Measurements from ENCODE around the gene MCTP2. TPM values are rescaled to one million over a fixed set of nuclear protein-coding genes. Genes with fewer than 3 reads are reported as not detected.

Gene MCTP2
- polyA plus RNA-seq, 3 donors from 2014 or later = 30.2 to 83.7 (median 59.1) TPM

DNA sequence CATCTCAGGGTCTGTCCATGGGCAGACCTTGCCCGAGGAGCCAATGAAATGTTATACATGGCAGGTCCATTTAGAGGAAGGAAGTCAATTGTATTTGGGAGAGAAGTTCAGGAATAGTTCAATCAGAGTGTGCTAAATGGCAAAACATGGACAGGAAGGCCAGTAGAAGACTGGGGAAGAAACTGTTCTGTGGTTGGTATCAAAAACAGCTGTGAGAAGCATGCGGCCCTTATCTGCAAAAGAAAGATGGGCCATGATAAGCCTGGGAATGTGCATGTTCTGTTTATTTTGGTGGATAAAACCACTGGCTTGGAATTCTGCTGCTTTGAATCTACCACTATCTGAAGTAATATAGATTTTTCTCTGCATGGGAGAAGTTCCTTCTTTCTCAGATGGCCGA lies 100.4 kb downstream of the MCTP2 start:
- Mint-ChIP-seq H3K4me3 (no peak overlapping the region), H3K27ac (peak overlapping the region in 4 of 6 donors; percentile 8 to 69 (median 54))

DNA sequence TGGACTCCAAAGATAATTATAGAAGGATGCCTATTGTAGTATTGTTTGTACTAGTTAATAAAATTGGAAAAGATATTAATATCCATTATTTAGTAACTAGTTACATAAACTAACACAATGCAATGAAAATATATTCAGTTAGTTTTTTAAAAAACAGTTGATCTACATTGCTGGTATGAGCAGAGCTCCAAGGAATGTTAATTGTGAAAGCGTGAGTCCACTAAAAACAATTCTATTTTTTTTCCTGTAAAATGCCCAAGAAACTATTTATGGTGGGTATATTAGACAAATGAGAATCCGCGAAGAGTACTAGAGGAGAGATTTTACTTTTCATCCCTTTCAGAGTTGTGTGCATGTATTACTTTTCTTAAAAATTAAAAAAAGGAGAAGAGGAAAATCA lies 104.3 kb downstream of the MCTP2 start:
- Mint-ChIP-seq H3K9me3 (no peaks in the 10 kb centered on the region), H3K36me3 (peaks cover 0 to 18% (median 15%) of the 10 kb centered on the region in 3 donors), H3K27me3 (ENCODE audit: low read depth in 3 of 3) (peaks cover 0 to 3% (median 0%) of the 10 kb centered on the region in 3 donors), H3K27ac (no peak overlapping the region), H3K4me1 (peaks cover 44 to 88% of the 10 kb centered on the region in 2 donors), H3K4me3 (no peak overlapping the region)
- no peak for DNase-seq

More for the DNA sequence above, 100.4 kb downstream of the MCTP2 start:
- Mint-ChIP-seq H3K27me3 (ENCODE audit: low read depth in 3 of 3) (peaks cover 0 to 4% (median 2%) of the 10 kb centered on the region in 3 donors), H3K36me3 (peaks cover 0 to 8% (median 5%) of the 10 kb centered on the region in 3 donors), H3K9me3 (no peaks in the 10 kb centered on the region), H3K4me1 (peaks cover 66 to 92% of the 10 kb centered on the region in 2 donors)
- DNase-seq = no peak

DNA sequence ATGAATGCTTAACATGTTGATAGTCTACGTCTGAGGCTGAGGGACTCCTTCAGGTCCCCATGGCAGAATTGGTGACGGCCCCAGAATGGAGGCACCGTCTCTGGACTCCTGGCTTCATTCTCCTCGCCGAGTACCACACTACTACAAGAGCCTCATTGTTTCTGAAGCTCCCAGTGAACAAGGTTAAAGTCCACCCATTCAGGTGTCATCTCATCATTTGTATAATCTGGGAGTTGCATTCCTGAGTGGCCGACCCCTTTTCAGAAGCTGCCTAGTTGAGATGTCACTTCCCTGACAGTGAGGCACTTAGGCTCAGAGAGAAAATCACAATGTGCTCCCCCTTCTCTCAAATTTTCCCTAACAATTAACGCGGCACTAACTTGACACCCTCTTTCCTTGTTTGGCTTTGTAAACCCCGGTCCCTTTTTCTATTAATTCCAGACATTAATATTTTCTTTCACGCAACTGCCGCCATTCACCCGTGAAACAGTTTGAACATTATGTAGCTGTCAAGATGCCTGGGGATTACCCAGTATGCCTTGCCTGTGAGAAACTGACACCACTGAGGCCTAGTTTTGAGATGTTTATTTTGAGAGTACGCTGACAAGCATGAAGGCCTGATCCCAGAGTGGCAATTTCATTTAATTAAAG lies 105.6 kb downstream of the MCTP2 start:
- DNase-seq = no peak
- Mint-ChIP-seq H3K4me1 (peaks cover 34 to 88% of the 10 kb centered on the region in 2 donors), H3K27ac (peak overlapping the region in 1 of 6 donors; percentile 38), H3K4me3 (no peak overlapping the region), H3K9me3 (no peaks in the 10 kb centered on the region), H3K27me3 (ENCODE audit: low read depth in 3 of 3) (peaks cover 0 to 3% (median 0%) of the 10 kb centered on the region in 3 donors), H3K36me3 (peaks cover 0 to 24% (median 20%) of the 10 kb centered on the region in 3 donors)

DNA sequence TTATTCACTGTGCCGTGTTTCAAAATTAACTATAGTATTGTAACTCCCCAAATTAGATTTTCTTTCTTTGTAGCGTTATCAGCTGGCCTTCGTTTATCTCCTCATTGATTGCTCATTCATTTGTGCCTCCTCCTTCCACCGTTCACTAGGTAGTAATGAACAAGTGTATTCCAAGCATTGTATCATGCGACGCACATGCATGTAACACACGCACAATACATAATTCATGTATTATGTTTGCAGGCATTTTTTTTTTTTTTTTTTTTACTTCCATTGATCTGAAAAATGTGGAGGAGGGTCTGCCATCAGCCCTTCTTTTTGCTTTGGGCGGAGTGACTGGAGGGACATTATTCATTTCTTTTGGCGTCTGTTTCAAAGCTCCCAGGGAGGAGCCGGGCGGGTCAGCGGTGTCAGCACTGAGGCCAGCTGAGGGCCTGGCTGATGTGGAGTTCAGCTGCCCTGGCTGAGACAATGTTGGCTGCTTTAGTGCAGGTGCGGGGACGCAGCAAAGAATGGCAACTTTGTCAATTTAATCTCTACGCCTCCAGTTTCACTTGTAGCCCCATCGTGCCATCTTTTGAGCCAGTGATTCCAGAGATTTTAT lies 107.0 kb downstream of the MCTP2 start:
- H3K36me3 Mint-ChIP-seq = peaks cover 4 to 24% (median 23%) of the 10 kb centered on the region in 3 donors
- H3K9me3 Mint-ChIP-seq = no peaks in the 10 kb centered on the region
- H3K4me1 Mint-ChIP-seq = peaks cover 36 to 92% of the 10 kb centered on the region in 2 donors
- peak overlapping the region in 2 of 6 donors; percentile 23 to 43 for H3K27ac Mint-ChIP-seq
- H3K27me3 Mint-ChIP-seq (ENCODE audit: low read depth in 3 of 3) = peaks cover 0 to 3% (median 0%) of the 10 kb centered on the region in 3 donors
- DNase-seq = no peak
- H3K4me3 Mint-ChIP-seq = no peak overlapping the region

DNA sequence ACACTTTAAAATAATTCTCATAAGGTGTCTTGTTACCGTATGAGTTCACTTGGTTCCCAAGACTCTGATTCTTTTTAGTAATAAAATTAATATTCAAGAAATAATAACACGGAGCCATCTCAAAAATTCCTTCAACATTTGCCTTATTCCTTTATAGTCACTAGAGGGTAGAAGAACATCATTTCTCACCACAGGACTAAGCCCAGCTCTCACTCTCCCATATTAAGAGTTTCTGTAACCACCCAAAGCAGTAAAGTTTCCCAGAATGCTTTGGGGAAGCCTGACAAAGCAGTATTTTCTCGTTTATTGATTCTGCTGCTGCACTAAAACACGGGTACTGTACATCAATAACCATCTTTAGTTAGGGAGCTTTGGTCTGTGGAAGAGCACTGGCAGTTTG lies 114.9 kb downstream of the MCTP2 start:
- Mint-ChIP-seq H3K4me3 (no peak overlapping the region), H3K27me3 (ENCODE audit: low read depth in 3 of 3) (peaks cover 0 to 4% (median 2%) of the 10 kb centered on the region in 3 donors), H3K27ac (peak overlapping the region in 4 of 6 donors; percentile 9 to 59 (median 52)), H3K36me3 (peaks cover 12 to 29% (median 16%) of the 10 kb centered on the region in 3 donors), H3K9me3 (no peaks in the 10 kb centered on the region), H3K4me1 (peaks cover 30 to 63% of the 10 kb centered on the region in 2 donors)
- DNase-seq = no peak

DNA sequence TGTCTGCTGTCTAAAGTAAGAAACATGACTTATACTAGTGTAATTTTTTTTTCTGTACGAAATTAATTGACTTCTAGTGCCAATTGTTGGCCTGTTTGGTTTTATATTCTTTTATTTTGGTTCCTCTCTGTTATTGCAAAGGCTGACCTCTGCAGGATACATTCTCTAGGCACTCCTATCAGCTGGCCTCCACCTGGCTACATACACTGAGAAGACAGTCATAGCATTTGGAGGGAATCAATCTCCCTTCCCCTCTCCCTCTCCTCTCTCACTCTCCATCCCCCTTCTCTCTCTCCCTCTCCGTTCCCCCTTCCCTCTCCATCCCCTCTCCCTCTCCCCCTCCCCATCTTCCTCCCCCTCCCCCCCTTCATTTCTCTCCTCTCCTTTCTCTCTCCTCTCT lies 116.7 kb downstream of the MCTP2 start:
- H3K4me1 Mint-ChIP-seq = peaks cover 29 to 65% of the 10 kb centered on the region in 2 donors
- no peak for DNase-seq
- H3K27ac Mint-ChIP-seq = peak overlapping the region in 5 of 6 donors; percentile 26 to 75 (median 62)
- peaks cover 12 to 38% (median 28%) of the 10 kb centered on the region in 3 donors for H3K36me3 Mint-ChIP-seq
- H3K4me3 Mint-ChIP-seq = no peak overlapping the region
- H3K27me3 Mint-ChIP-seq (ENCODE audit: low read depth in 3 of 3) = peaks cover 0 to 6% (median 6%) of the 10 kb centered on the region in 3 donors
- no peaks in the 10 kb centered on the region for H3K9me3 Mint-ChIP-seq

DNA sequence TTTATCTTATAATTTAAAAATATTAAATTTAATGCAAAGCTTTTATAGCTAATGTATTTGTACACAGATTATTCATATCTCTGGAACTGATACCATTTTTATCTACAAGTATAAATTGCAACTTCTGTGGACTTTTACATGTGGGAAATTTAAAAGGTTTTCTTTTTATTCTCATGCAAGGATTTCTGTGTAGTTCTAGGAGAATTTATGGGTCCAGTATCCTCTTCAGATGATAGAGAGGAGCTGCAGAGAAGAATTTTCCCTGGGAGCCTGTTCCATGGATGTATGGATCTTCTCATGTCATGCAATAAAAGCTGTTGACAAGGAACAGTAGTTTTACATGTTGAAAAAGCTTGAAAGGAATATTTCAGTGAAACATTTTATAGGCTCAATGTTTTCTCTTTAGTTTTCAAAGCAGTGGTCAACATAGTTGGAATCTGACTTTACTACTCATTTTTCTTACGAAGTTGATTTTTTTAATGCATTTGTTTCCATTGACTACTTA lies 119.7 kb downstream of the MCTP2 start:
- H3K27ac Mint-ChIP-seq = no peak overlapping the region
- H3K4me1 Mint-ChIP-seq = peaks cover 17 to 49% of the 10 kb centered on the region in 2 donors
- peaks cover 0 to 6% (median 4%) of the 10 kb centered on the region in 3 donors for H3K27me3 Mint-ChIP-seq (ENCODE audit: low read depth in 3 of 3)
- no peak for DNase-seq
- H3K9me3 Mint-ChIP-seq = no peaks in the 10 kb centered on the region
- H3K4me3 Mint-ChIP-seq = no peak overlapping the region
- peaks cover 12 to 33% (median 30%) of the 10 kb centered on the region in 3 donors for H3K36me3 Mint-ChIP-seq

DNA sequence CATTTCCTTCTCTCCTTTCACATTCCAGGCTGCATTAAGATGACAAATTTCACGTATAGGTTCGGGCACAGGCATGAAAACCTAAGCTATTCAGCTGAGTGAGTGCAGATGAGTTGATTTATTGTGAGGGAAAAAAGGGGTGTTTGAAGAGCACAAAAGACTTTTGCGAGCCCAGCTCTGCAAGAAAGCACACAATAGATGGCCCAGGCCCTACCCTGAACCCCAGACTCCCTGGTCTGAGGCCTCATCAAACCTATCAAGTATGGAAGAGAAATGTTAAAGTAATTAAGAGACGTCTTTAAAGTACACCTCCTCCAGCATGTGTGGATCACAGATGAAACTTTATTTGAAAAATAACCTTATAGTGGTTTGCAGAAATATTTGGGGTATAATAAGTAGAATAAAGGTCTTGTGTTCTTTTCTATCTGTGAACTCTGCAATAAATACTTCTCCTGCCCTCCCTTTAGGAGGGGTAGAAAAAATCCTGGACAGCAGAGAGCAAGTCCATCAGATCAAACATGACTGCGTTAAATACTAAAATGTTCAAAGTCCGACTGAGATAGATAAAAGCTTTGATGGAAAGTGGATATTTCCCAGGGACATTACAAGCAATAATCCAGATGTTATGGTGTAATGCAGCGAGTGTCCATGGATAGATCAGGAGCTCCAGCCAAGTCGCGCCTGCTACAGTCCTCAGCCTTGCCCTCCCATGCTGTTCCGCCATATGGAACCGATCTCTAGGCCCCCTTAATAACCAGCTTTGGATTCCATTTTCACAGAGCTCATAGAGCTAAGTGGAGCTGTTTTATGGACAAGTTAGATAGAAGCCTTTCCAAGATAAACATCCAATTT lies 121.5 kb downstream of the MCTP2 start:
- peaks cover 12 to 34% (median 33%) of the 10 kb centered on the region in 3 donors for H3K36me3 Mint-ChIP-seq
- no peak overlapping the region for H3K4me3 Mint-ChIP-seq
- H3K27ac Mint-ChIP-seq = peak overlapping the region in 5 of 6 donors; percentile 31 to 58 (median 44)
- H3K9me3 Mint-ChIP-seq = no peaks in the 10 kb centered on the region
- H3K4me1 Mint-ChIP-seq = peaks cover 13 to 51% of the 10 kb centered on the region in 2 donors
- no peak for DNase-seq
- peaks cover 0 to 4% (median 2%) of the 10 kb centered on the region in 3 donors for H3K27me3 Mint-ChIP-seq (ENCODE audit: low read depth in 3 of 3)

DNA sequence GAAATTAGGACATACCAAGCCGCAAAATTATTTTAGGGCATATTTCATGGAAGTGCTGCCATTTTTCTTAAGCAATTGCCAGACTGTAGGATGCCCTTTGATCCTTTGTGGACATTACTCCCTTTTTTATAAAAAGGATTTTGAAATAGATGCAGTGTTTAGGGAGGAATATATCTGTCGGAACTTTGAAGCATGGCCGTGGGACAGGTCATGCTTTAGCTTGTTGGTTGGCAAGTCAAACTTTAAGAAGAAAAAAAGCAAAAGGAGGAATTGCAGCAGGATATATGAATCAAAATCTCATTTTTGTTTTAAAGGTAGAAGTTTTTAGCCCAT lies 122.1 kb downstream of the MCTP2 start:
- Mint-ChIP-seq H3K27ac (no peak overlapping the region), H3K27me3 (ENCODE audit: low read depth in 3 of 3) (peaks cover 0 to 4% (median 2%) of the 10 kb centered on the region in 3 donors), H3K36me3 (peaks cover 12 to 35% (median 34%) of the 10 kb centered on the region in 3 donors), H3K9me3 (no peaks in the 10 kb centered on the region), H3K4me3 (no peak overlapping the region), H3K4me1 (peaks cover 13 to 51% of the 10 kb centered on the region in 2 donors)
- DNase-seq = no peak

DNA sequence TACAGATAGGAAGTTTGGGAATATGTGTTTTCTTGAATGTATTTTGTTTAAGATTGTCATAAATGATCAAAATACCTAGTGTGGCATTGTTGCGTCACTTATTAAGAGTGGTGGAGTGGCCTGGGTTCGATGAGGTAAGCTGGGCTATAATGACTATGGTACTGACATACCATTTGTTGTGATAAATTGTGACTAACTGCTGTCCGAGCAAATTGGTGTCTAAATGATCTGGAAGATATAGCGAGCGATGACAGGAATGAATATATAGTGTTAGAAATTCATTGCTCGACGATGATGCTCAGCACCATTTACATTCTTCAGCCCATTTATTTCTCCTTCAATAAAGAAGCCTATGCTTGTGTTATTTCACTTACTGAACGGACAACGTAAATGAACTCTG lies 123.3 kb downstream of the MCTP2 start:
- no peak for DNase-seq
- Mint-ChIP-seq H3K9me3 (no peaks in the 10 kb centered on the region), H3K27ac (peak overlapping the region in 2 of 6 donors; percentile 33 to 46), H3K4me3 (no peak overlapping the region), H3K36me3 (peaks cover 4 to 29% (median 28%) of the 10 kb centered on the region in 3 donors), H3K4me1 (peaks cover 10 to 48% of the 10 kb centered on the region in 2 donors), H3K27me3 (ENCODE audit: low read depth in 3 of 3) (peaks cover 0 to 4% (median 2%) of the 10 kb centered on the region in 3 donors)

DNA sequence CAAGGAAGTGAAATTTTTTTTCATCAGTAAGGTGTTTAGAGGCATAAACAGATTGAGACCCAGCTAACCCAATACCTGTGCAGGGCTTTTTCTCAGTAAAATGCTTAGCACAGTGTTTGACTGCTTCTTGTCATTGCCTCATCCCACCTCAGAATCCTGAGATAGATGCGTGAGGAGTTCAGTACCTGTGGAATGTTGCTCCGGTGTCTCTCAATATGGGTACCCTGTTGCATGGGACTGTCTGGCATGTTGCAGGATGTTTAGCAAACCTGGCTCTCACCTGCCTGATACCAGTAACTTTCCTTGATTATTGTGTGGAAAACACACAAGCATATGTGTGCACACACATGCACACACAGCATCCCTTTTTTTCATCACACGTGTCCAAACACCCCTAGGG lies 128.4 kb downstream of the MCTP2 start:
- peaks cover 31 to 80% of the 10 kb centered on the region in 2 donors for H3K4me1 Mint-ChIP-seq
- H3K27me3 Mint-ChIP-seq (ENCODE audit: low read depth in 3 of 3) = peaks cover 0 to 7% (median 0%) of the 10 kb centered on the region in 3 donors
- H3K9me3 Mint-ChIP-seq = no peaks in the 10 kb centered on the region
- H3K4me3 Mint-ChIP-seq = no peak overlapping the region
- DNase-seq = no peak
- H3K27ac Mint-ChIP-seq = peak overlapping the region in 5 of 6 donors; percentile 50 to 87 (median 64)
- H3K36me3 Mint-ChIP-seq = peaks cover 6 to 33% (median 24%) of the 10 kb centered on the region in 3 donors

DNA sequence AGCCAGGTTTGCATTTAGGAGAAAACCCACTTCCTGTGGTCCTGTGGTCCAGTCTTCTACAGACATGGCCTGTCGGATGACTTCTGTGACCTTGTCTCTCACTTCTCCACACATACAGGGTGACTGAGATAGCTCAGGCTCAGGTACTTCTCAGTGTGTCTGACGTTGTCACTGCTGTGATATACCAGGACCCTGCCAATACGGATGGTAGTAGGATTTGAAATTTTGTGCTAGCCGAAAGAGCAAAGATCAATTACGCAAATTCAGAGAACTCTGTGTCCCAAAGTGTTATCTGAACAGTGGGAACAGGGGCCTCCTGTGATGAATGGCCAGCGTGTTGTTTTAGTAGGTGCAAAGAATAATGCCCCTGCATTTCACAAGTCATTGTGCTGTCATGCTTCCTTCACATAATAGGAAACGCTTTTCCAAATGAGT lies 128.9 kb downstream of the MCTP2 start:
- H3K4me3 Mint-ChIP-seq = peak overlapping the region in 1 of 5 donors; percentile 50

DNA sequence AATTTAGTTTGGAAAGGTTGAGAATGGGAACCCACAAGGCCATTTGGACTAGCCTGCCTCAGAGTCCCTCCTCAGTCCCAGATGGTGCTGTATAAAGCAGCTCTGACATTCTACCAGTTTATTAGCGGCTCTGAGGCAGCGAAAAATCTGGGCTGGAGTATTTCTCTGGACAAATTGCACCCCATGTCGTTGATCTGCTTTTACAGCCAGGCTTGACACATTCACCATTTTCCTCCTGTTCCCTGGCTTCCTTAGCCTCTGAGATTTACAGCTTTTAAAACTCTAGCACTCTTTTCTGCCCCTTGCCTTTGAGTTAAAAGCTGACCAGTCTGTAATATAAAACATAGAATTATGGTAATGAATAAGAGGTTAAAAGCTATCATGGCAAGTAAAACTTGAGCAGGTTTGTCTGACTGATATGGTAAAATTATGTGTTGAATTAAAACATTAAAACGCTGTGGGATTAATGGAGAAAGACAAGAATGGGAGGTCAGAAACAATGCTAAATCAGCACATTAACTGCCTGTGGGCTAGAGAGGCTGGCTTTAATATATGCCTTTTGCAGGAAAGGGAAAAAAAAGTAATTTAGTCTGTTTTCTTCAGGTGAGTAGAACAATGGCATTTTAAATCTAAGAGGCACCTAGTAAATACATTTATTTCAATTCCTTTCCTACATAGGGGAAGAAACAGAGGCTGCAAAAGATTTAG lies 131.2 kb downstream of the MCTP2 start:
- Mint-ChIP-seq H3K4me1 (peaks cover 39 to 86% of the 10 kb centered on the region in 2 donors), H3K4me3 (no peak overlapping the region), H3K27ac (peak overlapping the region in 4 of 6 donors; percentile 13 to 36 (median 28)), H3K36me3 (peaks cover 6 to 29% (median 23%) of the 10 kb centered on the region in 3 donors), H3K9me3 (no peaks in the 10 kb centered on the region), H3K27me3 (ENCODE audit: low read depth in 3 of 3) (peaks cover 0 to 10% (median 0%) of the 10 kb centered on the region in 3 donors)
- DNase-seq = no peak

More for the DNA sequence above, 128.9 kb downstream of the MCTP2 start:
- H3K4me1 Mint-ChIP-seq = peaks cover 32 to 85% of the 10 kb centered on the region in 2 donors
- peaks cover 6 to 33% (median 24%) of the 10 kb centered on the region in 3 donors for H3K36me3 Mint-ChIP-seq
- H3K27ac Mint-ChIP-seq = peak overlapping the region in 5 of 6 donors; percentile 31 to 87 (median 64)
- DNase-seq = no peak
- H3K27me3 Mint-ChIP-seq (ENCODE audit: low read depth in 3 of 3) = peaks cover 0 to 7% (median 0%) of the 10 kb centered on the region in 3 donors
- no peaks in the 10 kb centered on the region for H3K9me3 Mint-ChIP-seq

Data from immature natural killer cell (primary cell).